ENCODE measurements around the gene HTR3A.
A peak's percentile ranks its signal among the peaks of the same experiment; 100 is the strongest.

The HTR3A gene

DNA sequence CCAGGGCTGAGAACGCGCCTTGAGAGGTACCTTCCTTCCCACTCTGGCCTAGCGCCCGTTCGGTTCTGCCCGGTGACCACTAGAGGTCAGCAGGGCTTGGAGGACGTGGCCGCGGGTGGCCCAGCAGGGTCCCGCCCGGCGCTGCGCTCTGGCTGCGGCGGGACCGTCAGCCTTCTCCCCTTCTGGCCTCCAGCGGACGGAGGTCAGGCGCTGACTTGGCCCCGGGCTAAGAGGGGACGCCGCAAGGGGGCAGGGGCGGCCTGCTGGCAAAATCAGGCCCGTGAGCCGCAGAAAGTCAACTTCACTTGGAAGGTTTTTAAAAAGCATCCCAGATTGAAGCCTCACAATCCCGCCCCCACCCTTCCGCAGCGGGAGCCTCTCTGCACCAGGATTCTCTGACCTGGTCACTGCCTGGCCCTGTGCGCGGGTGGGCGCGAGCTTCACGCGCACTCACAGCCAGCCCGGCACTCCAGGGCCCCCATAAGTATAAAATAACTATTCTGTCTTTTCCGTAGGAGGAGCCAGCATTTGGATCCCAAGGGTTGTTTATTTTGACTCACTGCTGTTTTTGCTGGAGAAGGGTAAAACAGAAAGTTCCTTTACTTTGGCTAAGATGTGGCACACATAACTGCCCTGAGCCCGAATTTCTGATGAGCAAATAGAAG is 61.4 kb downstream of the HTR3A start:
- H3K4me3 ChIP-seq (ENCODE audit: low read depth, low read length): peak overlapping the region; percentile 25
- TF ChIP-seq, protein P1, sequence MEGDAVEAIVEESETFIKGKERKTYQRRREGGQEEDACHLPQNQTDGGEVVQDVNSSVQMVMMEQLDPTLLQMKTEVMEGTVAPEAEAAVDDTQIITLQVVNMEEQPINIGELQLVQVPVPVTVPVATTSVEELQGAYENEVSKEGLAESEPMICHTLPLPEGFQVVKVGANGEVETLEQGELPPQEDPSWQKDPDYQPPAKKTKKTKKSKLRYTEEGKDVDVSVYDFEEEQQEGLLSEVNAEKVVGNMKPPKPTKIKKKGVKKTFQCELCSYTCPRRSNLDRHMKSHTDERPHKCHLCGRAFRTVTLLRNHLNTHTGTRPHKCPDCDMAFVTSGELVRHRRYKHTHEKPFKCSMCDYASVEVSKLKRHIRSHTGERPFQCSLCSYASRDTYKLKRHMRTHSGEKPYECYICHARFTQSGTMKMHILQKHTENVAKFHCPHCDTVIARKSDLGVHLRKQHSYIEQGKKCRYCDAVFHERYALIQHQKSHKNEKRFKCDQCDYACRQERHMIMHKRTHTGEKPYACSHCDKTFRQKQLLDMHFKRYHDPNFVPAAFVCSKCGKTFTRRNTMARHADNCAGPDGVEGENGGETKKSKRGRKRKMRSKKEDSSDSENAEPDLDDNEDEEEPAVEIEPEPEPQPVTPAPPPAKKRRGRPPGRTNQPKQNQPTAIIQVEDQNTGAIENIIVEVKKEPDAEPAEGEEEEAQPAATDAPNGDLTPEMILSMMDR (IDR thresholded peaks at IDR 0.05; ENCODE audit: control insufficient read depth, extremely low read depth, insufficient read depth): peak; percentile 94

DNA sequence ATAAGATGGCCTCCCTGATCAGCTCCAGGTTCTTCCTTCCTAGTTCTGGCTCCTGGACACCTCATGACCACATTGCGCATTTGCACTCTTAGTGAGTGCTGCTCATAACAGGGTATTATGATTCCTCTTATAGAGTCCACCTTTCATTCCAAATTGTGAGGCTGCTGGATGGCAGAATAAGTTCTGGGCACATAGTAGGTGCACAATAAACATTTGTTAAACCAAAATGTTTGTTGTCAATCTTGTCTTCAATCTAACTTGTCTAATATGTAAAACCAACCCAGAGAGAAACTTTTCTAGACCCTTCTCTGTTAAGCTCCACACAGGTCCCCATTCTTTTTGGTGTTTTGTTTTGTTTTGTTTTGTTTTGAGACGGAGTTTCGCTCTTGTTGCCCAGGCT is 62.0 kb downstream of the HTR3A start:
- TF ChIP-seq, protein P1 (IDR thresholded peaks at IDR 0.05; ENCODE audit: control insufficient read depth, extremely low read depth, insufficient read depth): no peak
- no peak for DNase-seq (ENCODE audit: low read depth)
- no peak overlapping the region for H3K4me3 ChIP-seq (ENCODE audit: low read depth, low read length)

More for the DNA sequence above, 61.4 kb downstream of the HTR3A start:
- DNase-seq (ENCODE audit: low read depth): peak; percentile 78

DNA sequence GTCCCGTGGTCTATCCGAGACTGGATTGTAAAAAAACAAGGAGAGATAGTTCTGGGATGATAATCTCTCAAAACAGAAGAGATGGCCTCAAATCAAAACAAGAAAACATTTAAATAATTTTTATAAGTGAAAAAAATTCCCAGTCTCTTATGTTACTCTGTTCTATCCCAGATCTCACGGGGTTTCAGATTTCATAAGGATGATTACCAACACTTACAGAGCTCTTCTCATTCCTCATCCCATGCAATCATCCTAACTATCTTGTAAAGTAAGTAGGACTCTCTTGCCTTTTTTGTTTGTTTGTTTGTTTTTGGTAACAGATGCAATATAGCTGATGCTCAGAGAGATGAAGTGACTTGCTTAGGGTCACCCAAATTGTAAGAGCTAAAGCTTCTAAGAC is 64.6 kb downstream of the HTR3A start:
- DNase-seq (ENCODE audit: low read depth): no peak
- TF ChIP-seq, protein P1 (IDR thresholded peaks at IDR 0.05; ENCODE audit: control insufficient read depth, extremely low read depth, insufficient read depth): no peak
- H3K4me3 ChIP-seq (ENCODE audit: low read depth, low read length): no peak overlapping the region

Measured in LNCaP clone FGC (cell line).